Fibroblast of pulmonary artery (primary cell): ENCODE measurements around the gene PRMT5.

Source experiments
- DNase-seq: peaks from one replicate; pipeline ENCODE4 v3.0.0-alpha.2; 2010; ENCODE audit warnings: low read depth
- H3K4me3 ChIP-seq: replicated peaks from 2 replicates; pipeline ENCODE4 v1.5.1; 2011; ENCODE audit warnings: low read depth, mild to moderate bottlenecking, control low read depth, low read length, moderate library complexity
- CTCF ChIP-seq: IDR thresholded peaks from 2 replicates; pipeline ENCODE4 v1.5.1; 2011; ENCODE audit warnings: mild to moderate bottlenecking, control low read depth, low read length, inconsistent platforms; ENCODE audit errors: missing control alignments

Gene PRMT5

GRCh38 chr14:22884076-22884737, 45.0 kb downstream of the PRMT5 start:
- TF ChIP-seq CTCF, result no peak
- no peak overlapping the region for H3K4me3 ChIP-seq
- no peak for DNase-seq

- DNase-seq, result no peak
- TF ChIP-seq CTCF, result no peak
- no peak within 1 kb of the TSS for H3K4me3 ChIP-seq
Observed at GRCh38 chr14:22883173-22883976, 45.8 kb downstream of the PRMT5 start, which contains the start of gene REM2. REM2 (plus strand) TSS chr14:22883222; CDS start chr14:22883288, 66 bp downstream.

GRCh38 chr14:22882529-22883172, 46.5 kb downstream of the PRMT5 start:
- no peak for TF ChIP-seq CTCF
- no peak overlapping the region for H3K4me3 ChIP-seq
- DNase-seq, result peak; percentile 44

GRCh38 chr14:22882064-22882463, 47.1 kb downstream of the PRMT5 start:
- H3K4me3 ChIP-seq, result no peak overlapping the region
- TF ChIP-seq CTCF, result no peak
- no peak for DNase-seq

- H3K4me3 ChIP-seq, result no peak overlapping the region
- no peak for TF ChIP-seq CTCF
- DNase-seq, result no peak
Observed at GRCh38 chr14:22878271-22879246, 50.6 kb downstream of the PRMT5 start.

GRCh38 chr14:22877000-22877501, 52.1 kb downstream of the PRMT5 start:
- TF ChIP-seq CTCF, result no peak
- no peak overlapping the region for H3K4me3 ChIP-seq
- no peak for DNase-seq
